ENCODE results near the gene TRAF1.

DNA sequence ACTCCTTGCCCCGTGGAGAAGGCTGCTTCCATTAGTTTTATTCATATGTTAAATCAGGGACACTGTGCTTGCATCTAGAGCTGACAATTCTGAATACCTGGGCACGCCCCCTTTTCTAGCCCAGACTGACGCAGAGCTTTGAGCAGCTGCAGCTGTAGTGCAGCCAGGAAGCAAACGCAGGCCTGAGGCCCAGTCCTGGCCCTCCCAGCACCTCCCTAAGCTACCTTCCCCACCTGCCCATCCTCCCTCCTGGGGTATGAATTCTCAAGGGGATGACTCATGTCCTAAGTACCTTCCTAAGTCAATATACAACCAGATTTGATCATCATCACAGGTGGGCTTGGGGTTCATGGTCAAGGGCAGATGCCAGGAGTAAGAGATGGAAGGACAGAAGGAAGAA is 53.1 kb downstream of the TRAF1 start:
- TF ChIP-seq, protein P1, sequence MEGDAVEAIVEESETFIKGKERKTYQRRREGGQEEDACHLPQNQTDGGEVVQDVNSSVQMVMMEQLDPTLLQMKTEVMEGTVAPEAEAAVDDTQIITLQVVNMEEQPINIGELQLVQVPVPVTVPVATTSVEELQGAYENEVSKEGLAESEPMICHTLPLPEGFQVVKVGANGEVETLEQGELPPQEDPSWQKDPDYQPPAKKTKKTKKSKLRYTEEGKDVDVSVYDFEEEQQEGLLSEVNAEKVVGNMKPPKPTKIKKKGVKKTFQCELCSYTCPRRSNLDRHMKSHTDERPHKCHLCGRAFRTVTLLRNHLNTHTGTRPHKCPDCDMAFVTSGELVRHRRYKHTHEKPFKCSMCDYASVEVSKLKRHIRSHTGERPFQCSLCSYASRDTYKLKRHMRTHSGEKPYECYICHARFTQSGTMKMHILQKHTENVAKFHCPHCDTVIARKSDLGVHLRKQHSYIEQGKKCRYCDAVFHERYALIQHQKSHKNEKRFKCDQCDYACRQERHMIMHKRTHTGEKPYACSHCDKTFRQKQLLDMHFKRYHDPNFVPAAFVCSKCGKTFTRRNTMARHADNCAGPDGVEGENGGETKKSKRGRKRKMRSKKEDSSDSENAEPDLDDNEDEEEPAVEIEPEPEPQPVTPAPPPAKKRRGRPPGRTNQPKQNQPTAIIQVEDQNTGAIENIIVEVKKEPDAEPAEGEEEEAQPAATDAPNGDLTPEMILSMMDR (IDR thresholded peaks at IDR 0.05 in 2 of 3, conservative IDR thresholded peaks at IDR 0.05 in 1 of 3; ENCODE audit: control insufficient read depth in 2 of 3, extremely low read depth in 1 of 3, insufficient read depth in 1 of 3, low read depth in 3 of 3, low read length in 3 of 3): no peak
- TF ChIP-seq EZH2 (IDR thresholded peaks at IDR 0.05; ENCODE audit: borderline replicate concordance, control insufficient read depth, low read depth, low read length) (no peak), BHLHE40 (IDR thresholded peaks at IDR 0.05; ENCODE audit: borderline replicate concordance in 1 of 2, low read depth in 2 of 2, low read length in 1 of 2) (no peak), GATAD2B (conservative IDR thresholded peaks at IDR 0.05; ENCODE audit: low read depth) (no peak)
